Cardiac muscle cell (in vitro differentiated cells and primary cell): ENCODE data around the gene C4BPA. TPM values are rescaled to one million over a fixed set of nuclear protein-coding genes. Genes with fewer than 3 reads are reported as not detected.

Experiments
- DNase-seq, 2 donors: peaks; one replicate each; pipeline versions ENCODE4 v3.0.0 to v3.0.0-alpha.2; 2010 to 2017; ENCODE audit warnings: low read depth in 1 of 2, low spot score in 1 of 2
- H3K27ac ChIP-seq: fragments of 200-600 bp; sonication (generic); 2 replicates; pipeline ENCODE4 v1.5.1; 2016
- H3K27me3 ChIP-seq: fragments of 200-600 bp; sonication (generic); 2 replicates; pipeline ENCODE4 v1.6.0; 2016; ENCODE audit warnings: control low read depth
- H3K36me3 ChIP-seq: fragments of 200-600 bp; sonication (generic); 2 replicates; pipeline ENCODE4 v1.5.1; 2016; ENCODE audit warnings: control low read depth
- H3K4me1 ChIP-seq: fragments of 200-600 bp; sonication (generic); 2 replicates; pipeline ENCODE4 v1.8.1; 2017; ENCODE audit warnings: low read depth, mild to moderate bottlenecking, mixed run types
- H3K4me3 ChIP-seq: fragments of 200-600 bp; sonication (generic); 2 replicates; pipeline ENCODE4 v1.5.1; 2016; ENCODE audit warnings: mild to moderate bottlenecking
- H3K9me3 ChIP-seq: fragments of 200-600 bp; sonication (generic); 2 replicates; pipeline ENCODE4 v1.5.1; 2017; ENCODE audit warnings: low read depth, mild to moderate bottlenecking, control low read depth
- polyA plus RNA-seq: library from polyadenylated mRNA; unstranded; fragments of >200 nt; fragmentation: Nextera tagmentation; extraction: Ambion mirVana; gene quantifications from 2 replicates; pipeline ENCODE4 v1.2.1, GENCODE V29; 2016
- total RNA-seq: library from RNA; depleted of rRNA; stranded (reverse); fragments of >200 nt; gene quantifications from 2 replicates; pipeline ENCODE4 v1.2.3, GENCODE V29; 2016
- TF ChIP-seq, protein P1 (sequence below): IDR thresholded peaks from 2 replicates; pipeline ENCODE4 v1.5.1; 2012; ENCODE audit warnings: low read depth, mild to moderate bottlenecking, low read length

C4BPA gene
- total and polyA plus RNA-seq, 2 experiments from 2014 or later, result not detected

DNA sequence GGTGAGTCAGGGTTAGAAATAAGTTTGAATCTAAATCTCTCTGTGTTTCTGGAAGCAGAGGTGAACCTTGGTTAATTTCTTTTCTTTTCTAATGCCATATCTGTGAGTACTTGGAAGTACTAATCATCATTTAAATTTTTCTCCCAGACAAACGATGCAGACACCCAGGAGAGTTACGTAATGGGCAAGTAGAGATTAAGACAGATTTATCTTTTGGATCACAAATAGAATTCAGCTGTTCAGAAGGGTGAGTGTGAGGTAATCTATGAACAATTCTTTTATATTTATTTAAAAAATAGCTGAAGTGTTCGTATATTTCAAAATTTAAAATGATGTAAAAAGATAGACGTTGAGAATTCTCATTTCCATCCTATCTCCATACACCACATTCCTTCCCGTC is 11.2 kb downstream of the C4BPA start:
- Histone ChIP-seq H3K36me3 (no peaks in the 10 kb centered on the region), H3K4me1 (no peaks in the 10 kb centered on the region), H3K4me3 (no peak overlapping the region), H3K27me3 (no peaks in the 10 kb centered on the region), H3K9me3 (no peaks in the 10 kb centered on the region), H3K27ac (no peak overlapping the region)
- peak in 1 of 2 donors; percentile 30 for DNase-seq
- TF ChIP-seq, protein P1, sequence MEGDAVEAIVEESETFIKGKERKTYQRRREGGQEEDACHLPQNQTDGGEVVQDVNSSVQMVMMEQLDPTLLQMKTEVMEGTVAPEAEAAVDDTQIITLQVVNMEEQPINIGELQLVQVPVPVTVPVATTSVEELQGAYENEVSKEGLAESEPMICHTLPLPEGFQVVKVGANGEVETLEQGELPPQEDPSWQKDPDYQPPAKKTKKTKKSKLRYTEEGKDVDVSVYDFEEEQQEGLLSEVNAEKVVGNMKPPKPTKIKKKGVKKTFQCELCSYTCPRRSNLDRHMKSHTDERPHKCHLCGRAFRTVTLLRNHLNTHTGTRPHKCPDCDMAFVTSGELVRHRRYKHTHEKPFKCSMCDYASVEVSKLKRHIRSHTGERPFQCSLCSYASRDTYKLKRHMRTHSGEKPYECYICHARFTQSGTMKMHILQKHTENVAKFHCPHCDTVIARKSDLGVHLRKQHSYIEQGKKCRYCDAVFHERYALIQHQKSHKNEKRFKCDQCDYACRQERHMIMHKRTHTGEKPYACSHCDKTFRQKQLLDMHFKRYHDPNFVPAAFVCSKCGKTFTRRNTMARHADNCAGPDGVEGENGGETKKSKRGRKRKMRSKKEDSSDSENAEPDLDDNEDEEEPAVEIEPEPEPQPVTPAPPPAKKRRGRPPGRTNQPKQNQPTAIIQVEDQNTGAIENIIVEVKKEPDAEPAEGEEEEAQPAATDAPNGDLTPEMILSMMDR, result no peak

DNA sequence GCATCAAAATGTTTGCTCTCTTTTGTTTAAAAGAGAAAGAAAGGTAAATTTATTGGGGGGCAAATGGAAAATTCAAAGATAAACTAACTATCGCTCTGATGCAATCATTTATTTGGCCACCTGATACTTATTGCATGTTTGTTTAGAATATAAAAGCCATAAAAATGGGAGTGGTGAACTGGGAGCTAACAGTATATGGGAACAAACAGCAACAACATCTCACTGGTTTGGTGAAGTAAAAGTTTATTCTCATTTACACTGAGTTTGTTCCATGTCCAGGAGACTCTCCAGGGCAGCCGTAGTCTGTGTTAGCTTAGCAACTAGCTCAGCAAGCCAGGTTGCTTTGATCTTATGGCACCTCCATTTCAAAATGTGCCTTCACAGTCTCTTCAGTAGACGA is 20.4 kb downstream of the C4BPA start:
- Histone ChIP-seq H3K4me3 (no peak overlapping the region), H3K27ac (no peak overlapping the region), H3K27me3 (no peaks in the 10 kb centered on the region), H3K36me3 (no peaks in the 10 kb centered on the region), H3K4me1 (no peaks in the 10 kb centered on the region), H3K9me3 (no peaks in the 10 kb centered on the region)
- DNase-seq, result no peak
- TF ChIP-seq, protein P1, result no peak

DNA sequence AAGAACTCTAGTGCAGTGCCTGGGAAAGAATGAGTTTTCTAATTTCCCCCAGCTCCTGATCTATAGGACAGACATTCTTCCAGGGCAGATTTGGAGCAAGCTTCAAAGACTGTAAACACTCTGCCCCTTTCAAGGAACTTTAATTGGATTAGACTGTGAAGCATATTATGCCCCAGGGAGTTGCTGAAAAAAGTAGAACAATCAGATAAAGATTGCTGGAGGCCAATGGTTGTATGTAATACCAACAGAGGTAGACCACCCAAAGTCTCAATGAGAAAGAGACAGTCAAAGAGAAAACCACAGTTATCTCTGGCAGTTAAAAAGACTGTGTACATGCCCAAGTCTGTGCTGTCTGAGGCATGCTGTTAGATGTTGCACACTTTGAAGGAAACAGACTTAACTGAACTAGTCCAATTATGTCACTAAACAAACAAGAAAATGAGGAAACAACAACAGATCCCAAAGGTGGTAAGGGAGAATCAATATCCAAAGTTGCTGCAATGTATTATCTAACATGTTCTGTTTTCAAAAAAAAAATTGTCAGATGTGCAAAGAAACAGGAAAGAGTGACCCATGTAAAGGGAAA is 24.4 kb downstream of the C4BPA start:
- H3K4me3 ChIP-seq, result no peak overlapping the region
- TF ChIP-seq, protein P1, result no peak
- H3K9me3 ChIP-seq, result no peaks in the 10 kb centered on the region
- no peaks in the 10 kb centered on the region for H3K36me3 ChIP-seq
- no peak overlapping the region for H3K27ac ChIP-seq
- no peaks in the 10 kb centered on the region for H3K4me1 ChIP-seq
- no peaks in the 10 kb centered on the region for H3K27me3 ChIP-seq
- DNase-seq, result no peak

DNA sequence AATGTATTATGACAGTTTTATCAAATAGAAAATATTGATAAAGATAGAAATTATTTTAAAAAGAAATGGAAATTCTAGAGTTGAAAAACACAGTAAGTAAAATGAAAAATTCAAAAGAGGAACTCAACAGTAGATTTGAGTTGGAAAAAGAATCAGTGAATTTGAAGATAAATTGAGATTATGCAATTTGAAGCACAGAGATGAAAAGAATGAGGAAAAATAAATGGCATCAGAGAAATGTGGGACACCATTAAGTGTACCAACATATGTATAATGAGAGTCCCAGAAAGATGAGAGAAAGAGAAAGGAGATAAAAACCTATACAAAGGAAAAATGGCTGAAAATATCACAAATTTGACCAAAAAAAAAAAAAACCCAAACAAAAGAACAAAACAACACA is 25.0 kb downstream of the C4BPA start:
- TF ChIP-seq, protein P1, result no peak
- no peaks in the 10 kb centered on the region for H3K9me3 ChIP-seq
- no peaks in the 10 kb centered on the region for H3K36me3 ChIP-seq

DNA sequence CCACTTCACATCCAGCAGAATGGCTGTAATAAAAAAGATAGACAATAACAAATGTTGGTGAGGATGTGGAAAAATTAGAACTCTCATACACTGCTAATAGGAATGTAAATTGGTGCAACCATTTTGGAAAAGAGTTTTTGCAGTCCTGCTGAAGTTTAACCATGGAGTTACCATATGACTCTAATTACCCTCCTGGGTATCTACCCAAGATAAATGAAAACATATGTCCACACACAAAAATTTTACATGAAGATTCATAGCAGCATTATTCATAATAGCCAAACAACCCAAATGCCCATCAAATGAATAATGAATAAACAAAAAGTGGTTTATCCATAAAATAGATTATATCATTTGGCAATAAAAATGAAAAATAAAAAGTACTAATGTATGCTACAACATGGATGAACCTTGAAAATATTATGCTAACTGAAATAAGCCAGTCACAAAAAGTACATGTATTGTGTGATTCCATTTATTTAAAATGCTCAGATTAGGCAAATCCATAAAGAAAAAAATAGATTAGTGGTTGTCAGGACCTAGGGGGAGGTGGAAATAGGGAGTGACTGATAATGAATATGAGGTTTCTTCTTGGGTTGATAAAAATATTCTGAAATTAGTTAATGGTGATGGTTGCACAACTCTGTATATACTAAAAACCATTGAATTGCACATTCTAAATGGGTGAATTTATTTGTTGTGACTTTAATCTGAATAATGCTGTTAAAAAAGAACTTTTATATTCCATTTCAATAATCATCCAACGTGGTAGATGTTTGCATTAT is 26.4 kb downstream of the C4BPA start:
- DNase-seq, result no peak
- no peak overlapping the region for H3K27ac ChIP-seq
- H3K36me3 ChIP-seq, result no peaks in the 10 kb centered on the region
- H3K4me3 ChIP-seq, result no peak overlapping the region
- TF ChIP-seq, protein P1, result no peak
- H3K9me3 ChIP-seq, result no peaks in the 10 kb centered on the region
- no peaks in the 10 kb centered on the region for H3K4me1 ChIP-seq
- no peaks in the 10 kb centered on the region for H3K27me3 ChIP-seq

More for the DNA sequence above, 25.0 kb downstream of the C4BPA start:
- Histone ChIP-seq H3K4me1 (no peaks in the 10 kb centered on the region), H3K27ac (no peak overlapping the region), H3K27me3 (no peaks in the 10 kb centered on the region), H3K4me3 (no peak overlapping the region)
- no peak for DNase-seq
